ENCODE data around the gene SHB.
"Not testable (repeated sequence)": the region's sequence is repeated elsewhere in the genome, so short reads cannot be mapped to it uniquely, and the experiment has no call there.

The SHB gene

DNA sequence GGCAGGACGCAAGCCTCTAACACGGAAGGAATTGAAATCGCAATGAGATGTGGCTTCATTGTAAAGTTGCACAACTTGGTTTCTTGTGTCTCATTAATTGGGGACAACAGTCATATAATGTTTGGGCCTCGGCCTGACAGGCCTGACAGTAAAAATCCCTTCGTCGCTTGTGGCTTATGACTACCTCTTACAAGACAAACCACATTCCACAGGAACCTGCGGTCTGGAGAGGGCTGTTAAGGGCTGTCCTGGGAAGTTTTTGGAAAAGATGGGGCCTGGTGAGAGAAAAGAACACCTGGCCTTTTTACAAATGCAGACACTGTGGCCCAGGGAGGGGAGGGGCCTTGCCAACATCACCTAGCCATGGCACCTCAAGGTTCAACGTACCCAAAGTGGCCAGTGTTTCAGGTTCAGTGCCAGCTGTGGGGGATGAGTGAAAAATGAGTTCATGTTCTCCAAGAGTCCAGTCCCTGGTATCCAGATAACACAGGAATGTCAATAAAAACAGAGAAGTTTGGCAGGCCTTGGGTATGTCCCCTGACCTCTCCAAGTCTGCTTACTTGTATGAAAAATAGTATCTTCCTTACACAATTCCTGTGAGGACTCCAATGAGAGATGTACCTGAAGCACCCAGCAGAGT lies 22.2 kb downstream of the SHB start:
- Histone ChIP-seq H3K36me3 (ENCODE audit: insufficient read depth, low read length) (no peaks in the 10 kb centered on the region), H3K9me3 (ENCODE audit: control insufficient read depth, insufficient read depth, low read length) (no peaks in the 10 kb centered on the region), H3K9ac (ENCODE audit: low read depth, low read length) (peak overlapping the region; percentile 12; the same call in 1 of the 2 replicates), H3K4me1 (ENCODE audit: insufficient read depth, low read length) (peaks cover 49% of the 10 kb centered on the region)

DNA sequence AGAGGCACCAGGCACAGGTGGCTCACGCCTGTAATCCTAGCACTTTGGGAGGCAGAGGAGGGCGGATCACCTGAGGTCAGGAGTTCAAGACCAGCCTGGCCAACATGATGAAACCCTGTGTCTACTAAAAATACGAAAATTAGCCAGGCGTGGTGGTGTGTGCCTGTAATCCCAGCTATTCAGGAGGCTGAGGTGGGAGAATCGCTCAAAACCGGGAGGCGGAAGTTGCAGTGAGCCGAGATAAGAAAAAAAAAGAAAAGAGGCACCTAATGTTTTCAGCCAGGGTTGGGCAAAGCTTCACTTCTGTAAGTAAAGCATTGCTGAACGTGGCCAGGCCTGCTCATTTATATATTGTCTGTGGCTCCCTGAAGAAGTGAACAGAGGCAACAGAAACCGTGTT lies 23.1 kb downstream of the SHB start:
- H3K9ac ChIP-seq (ENCODE audit: low read depth, low read length); H3K9me3 ChIP-seq (ENCODE audit: control insufficient read depth, insufficient read depth, low read length); H3K36me3 ChIP-seq (ENCODE audit: insufficient read depth, low read length): not testable (repeated sequence)
- H3K4me1 ChIP-seq (ENCODE audit: insufficient read depth, low read length), result peaks cover 50% of the 10 kb centered on the region

DNA sequence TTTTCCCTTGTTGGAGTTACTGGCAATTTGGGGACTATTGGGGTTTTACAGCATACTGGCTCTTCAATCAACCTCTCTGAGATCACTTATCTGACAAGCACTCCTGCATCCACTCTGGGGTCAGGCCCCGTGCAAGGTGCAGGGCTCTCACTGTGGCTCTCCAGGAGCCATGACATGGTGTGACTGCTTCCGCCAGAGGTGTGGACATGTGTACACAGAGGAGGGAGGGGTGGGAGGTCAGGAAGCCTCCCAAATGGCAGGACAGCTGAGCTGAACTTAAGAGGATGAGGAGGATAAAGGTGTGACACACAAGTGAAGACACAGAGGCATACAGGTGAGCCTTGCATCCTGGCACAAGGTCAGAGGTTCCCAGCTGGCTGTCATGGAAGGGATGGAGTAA lies 24.3 kb downstream of the SHB start:
- H3K9ac ChIP-seq (ENCODE audit: low read depth, low read length), result no peak overlapping the region
- no peaks in the 10 kb centered on the region for H3K36me3 ChIP-seq (ENCODE audit: insufficient read depth, low read length)
- peaks cover 43% of the 10 kb centered on the region for H3K4me1 ChIP-seq (ENCODE audit: insufficient read depth, low read length)
- H3K9me3 ChIP-seq (ENCODE audit: control insufficient read depth, insufficient read depth, low read length), result no peaks in the 10 kb centered on the region

- Histone ChIP-seq H3K9me3 (ENCODE audit: control insufficient read depth, insufficient read depth, low read length) (no peaks in the 10 kb centered on the region), H3K9ac (ENCODE audit: low read depth, low read length) (no peak overlapping the region), H3K4me1 (ENCODE audit: insufficient read depth, low read length) (peaks cover 49% of the 10 kb centered on the region), H3K36me3 (ENCODE audit: insufficient read depth, low read length) (no peaks in the 10 kb centered on the region)
These were observed 24.9 kb downstream of the SHB start for GRCh38 chr9:38043931-38044623.

DNA sequence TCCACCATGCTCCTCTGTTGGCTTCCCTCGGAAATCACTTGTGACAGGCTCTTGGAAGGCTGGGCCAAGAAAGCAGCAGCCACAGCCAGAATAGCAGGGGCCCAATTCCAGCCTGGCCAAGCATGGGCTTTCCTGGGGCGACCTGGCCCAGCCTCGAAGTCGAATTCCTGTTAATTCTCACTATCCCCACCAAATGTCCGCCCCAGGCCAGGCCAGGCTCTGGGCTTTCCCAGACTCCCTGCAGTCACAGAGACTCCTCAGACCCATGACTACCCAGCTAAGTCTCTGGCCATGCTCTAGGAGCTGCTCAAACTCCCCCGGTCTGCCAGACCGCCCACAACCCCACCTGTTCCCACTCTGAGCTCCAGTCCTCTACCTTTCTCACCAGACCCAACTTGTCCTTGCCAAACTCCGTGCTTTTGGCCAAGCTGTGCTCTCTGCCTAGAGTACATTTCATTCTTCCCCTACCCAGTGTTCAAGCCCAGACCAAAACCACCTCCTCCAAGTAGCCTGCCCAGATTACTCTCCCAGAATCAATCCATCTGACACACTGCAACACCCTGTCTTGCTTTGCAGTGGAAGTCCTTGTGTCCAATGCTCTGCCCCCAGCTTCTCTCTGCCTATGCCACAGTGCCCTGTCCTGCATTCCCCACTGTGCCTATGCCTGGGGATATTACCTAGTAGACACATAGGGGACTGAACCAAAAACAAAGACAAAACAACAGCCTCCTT lies 26.2 kb downstream of the SHB start:
- peaks cover 47% of the 10 kb centered on the region for H3K4me1 ChIP-seq (ENCODE audit: insufficient read depth, low read length)
- no peaks in the 10 kb centered on the region for H3K36me3 ChIP-seq (ENCODE audit: insufficient read depth, low read length)
- H3K9ac ChIP-seq (ENCODE audit: low read depth, low read length), result no peak overlapping the region
- H3K9me3 ChIP-seq (ENCODE audit: control insufficient read depth, insufficient read depth, low read length), result no peaks in the 10 kb centered on the region

- no peaks in the 10 kb centered on the region for H3K9me3 ChIP-seq (ENCODE audit: control insufficient read depth, insufficient read depth, low read length)
- peaks cover 49% of the 10 kb centered on the region for H3K4me1 ChIP-seq (ENCODE audit: insufficient read depth, low read length)
- H3K9ac ChIP-seq (ENCODE audit: low read depth, low read length), result no peak overlapping the region
- no peaks in the 10 kb centered on the region for H3K36me3 ChIP-seq (ENCODE audit: insufficient read depth, low read length)
These were observed 27.3 kb downstream of the SHB start for GRCh38 chr9:38041564-38042243.

DNA sequence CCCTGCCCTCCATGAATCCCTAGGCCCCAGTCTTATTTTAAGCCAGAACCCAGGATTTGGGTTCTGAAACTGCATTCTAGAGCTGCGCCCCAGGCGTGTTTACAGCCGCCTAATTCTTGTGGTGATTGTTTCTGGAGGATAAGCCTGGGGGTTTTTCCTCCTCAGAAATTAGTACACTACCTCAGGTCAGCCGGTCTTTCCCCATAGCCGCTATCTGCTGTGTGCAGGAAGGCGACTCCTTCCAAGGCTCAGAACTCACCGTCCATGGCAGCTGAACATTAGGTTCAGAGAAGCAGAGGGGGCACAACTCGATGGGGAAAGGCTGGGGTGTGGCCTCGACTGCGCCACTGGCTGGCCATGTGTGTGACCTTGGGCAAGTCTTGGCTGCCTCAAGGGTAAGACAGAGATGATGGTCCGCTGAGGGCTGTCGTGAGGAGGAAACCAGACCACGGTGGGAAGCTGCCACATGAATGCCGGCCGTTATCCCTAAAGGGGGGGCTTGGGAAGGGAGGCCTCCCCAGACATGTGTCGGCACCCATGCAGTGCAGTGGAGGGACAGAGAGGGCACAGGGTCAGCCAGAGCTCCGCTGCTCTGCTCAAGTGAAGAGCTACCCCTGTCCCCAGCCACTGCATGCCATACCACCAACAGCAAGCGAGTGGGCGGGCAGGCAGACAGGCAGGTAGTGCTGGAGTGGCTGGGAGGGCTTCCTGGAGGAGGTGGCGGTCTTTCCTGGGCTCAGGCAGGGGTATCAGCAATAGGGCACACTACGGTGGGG lies 28.9 kb downstream of the SHB start:
- Histone ChIP-seq H3K9me3 (ENCODE audit: control insufficient read depth, insufficient read depth, low read length) (no peaks in the 10 kb centered on the region), H3K9ac (ENCODE audit: low read depth, low read length) (no peak overlapping the region), H3K4me1 (ENCODE audit: insufficient read depth, low read length) (peaks cover 53% of the 10 kb centered on the region), H3K36me3 (ENCODE audit: insufficient read depth, low read length) (no peaks in the 10 kb centered on the region)

DNA sequence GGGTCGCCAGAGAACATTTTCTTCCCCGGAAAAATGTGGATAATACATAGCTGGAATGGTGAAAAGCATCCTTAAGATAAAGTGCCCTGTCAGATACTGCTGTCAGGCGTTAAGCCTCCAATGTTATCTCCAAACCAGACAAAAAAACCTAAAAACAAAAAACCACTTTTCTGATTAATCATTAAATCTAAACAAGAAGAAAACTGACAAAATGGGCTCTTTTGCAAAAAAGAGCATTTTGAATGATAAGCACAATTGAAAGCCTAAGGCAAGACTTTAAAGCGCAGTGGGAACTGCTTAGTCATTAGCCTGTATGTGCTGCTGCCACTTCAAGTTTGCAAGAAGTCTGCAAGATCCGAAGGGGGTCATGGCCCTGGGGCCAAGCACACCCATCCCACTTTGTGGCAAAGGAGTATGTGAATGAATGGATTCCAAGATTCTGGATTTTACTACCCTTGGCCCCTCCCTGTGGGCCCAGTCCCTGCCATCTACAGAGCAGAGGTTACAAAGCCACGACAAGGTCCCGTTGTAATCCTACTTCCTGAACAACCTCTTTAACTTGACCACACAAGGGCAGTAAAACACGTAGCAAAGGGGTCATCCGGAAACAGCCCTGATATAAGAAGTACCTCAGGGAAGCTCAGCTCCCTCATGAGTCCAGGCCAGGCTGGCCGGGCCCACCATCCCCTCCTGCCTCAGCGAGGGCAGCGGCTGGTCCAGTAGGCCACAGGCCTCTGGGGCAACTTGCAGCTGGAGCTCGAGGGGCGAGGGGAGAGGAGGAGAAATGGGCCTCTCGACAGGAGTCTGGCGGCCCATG lies 29.7 kb downstream of the SHB start:
- no peak overlapping the region for H3K9ac ChIP-seq (ENCODE audit: low read depth, low read length)
- no peaks in the 10 kb centered on the region for H3K36me3 ChIP-seq (ENCODE audit: insufficient read depth, low read length)
- no peaks in the 10 kb centered on the region for H3K9me3 ChIP-seq (ENCODE audit: control insufficient read depth, insufficient read depth, low read length)
- H3K4me1 ChIP-seq (ENCODE audit: insufficient read depth, low read length), result peaks cover 53% of the 10 kb centered on the region

GRCh38 chr9:38038307-38039089 lies 30.5 kb downstream of the SHB start:
- no peaks in the 10 kb centered on the region for H3K36me3 ChIP-seq (ENCODE audit: insufficient read depth, low read length)
- no peaks in the 10 kb centered on the region for H3K9me3 ChIP-seq (ENCODE audit: control insufficient read depth, insufficient read depth, low read length)
- no peak overlapping the region for H3K9ac ChIP-seq (ENCODE audit: low read depth, low read length)
- peaks cover 53% of the 10 kb centered on the region for H3K4me1 ChIP-seq (ENCODE audit: insufficient read depth, low read length)

DNA sequence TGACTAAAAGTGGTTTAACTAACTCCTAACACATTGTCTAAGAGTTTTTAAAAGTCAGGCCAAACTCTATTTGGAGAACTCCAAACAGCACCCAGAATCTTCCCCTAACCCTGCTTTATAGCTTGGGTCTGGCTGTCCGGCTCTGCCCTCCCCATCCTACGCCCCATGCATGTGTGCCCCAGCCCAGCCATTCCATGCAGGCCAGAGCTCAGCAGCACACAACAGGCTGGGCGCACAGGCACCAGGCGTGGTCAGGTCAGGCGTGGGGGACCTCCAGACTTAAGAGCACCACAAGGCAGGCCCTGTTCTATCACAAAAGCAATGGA lies 31.1 kb downstream of the SHB start:
- no peaks in the 10 kb centered on the region for H3K36me3 ChIP-seq (ENCODE audit: insufficient read depth, low read length)
- H3K9me3 ChIP-seq (ENCODE audit: control insufficient read depth, insufficient read depth, low read length), result no peaks in the 10 kb centered on the region
- H3K4me1 ChIP-seq (ENCODE audit: insufficient read depth, low read length), result peaks cover 49% of the 10 kb centered on the region
- no peak overlapping the region for H3K9ac ChIP-seq (ENCODE audit: low read depth, low read length)

- Histone ChIP-seq H3K36me3 (ENCODE audit: insufficient read depth, low read length) (no peaks in the 10 kb centered on the region), H3K4me1 (ENCODE audit: insufficient read depth, low read length) (peaks cover 39% of the 10 kb centered on the region), H3K9me3 (ENCODE audit: control insufficient read depth, insufficient read depth, low read length) (no peaks in the 10 kb centered on the region), H3K9ac (ENCODE audit: low read depth, low read length) (no peak overlapping the region)
These were observed 32.5 kb downstream of the SHB start for GRCh38 chr9:38036359-38037084.

- no peak overlapping the region for H3K9ac ChIP-seq (ENCODE audit: low read depth, low read length)
- H3K9me3 ChIP-seq (ENCODE audit: control insufficient read depth, insufficient read depth, low read length), result no peaks in the 10 kb centered on the region
- peaks cover 39% of the 10 kb centered on the region for H3K4me1 ChIP-seq (ENCODE audit: insufficient read depth, low read length)
- no peaks in the 10 kb centered on the region for H3K36me3 ChIP-seq (ENCODE audit: insufficient read depth, low read length)
These were observed 33.2 kb downstream of the SHB start for GRCh38 chr9:38035873-38036272.

Measured in ES-I3 (cell line).